HG02840 (cell line): ENCODE data around the gene MOB3A.

Experiments used
- ATAC-seq: cut with Tn5 transposase; IDR thresholded peaks from one replicate; pipeline ENCODE4 v1.9.1; 2021; ENCODE audit warnings: mild to moderate bottlenecking, moderate library complexity, moderate number of reproducible peaks; ENCODE audit not compliant: unreplicated experiment, low FRiP score

Gene MOB3A

GRCh38 chr19:2126879-2127518 is 30.9 kb upstream of the MOB3A start:
- no peak for ATAC-seq

- no peak for ATAC-seq
These were observed 27.7 kb upstream of the MOB3A start for GRCh38 chr19:2123682-2124387.

DNA sequence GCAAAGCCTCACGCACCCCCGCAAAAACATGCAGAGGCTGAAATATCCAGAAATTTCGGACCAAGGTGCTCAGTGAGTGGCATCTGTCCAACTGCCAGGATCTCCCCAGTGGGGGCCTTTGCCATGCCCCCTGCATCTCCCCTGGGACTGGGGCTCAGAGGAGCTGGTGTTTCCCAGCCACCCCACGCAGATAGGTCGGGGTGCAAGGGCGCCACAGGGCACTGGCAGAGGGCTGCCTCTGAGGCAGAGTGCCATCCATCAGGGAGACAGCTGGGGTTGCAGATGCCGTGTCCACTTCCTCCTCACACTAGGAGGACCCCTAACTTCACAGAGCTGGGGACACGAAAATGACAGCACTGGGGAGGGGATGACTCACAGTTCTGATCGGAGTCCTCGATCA is 26.9 kb upstream of the MOB3A start:
- ATAC-seq: no peak

DNA sequence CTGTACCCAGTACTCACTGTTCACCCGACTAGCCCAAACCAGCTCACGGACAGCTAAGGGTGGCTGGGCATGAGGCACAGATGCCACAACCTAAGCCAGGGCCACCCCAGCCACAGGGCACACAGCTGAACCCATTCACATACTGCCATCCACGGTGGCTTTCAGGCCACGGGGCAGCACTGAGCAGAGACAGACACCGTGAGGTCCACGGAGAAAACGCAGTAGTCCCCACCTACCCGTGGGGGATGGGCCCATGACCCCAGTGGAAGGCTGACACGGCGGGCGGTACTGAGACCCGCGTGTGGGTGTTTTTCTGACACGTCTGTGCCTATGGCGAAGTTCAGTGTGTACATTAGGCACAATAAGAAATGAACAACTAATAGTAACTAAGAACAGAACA is 26.1 kb upstream of the MOB3A start:
- ATAC-seq: no peak

- ATAC-seq: no peak
These were observed 25.4 kb upstream of the MOB3A start for GRCh38 chr19:2121416-2122051.

GRCh38 chr19:2120821-2121220 is 24.7 kb upstream of the MOB3A start:
- no peak for ATAC-seq

- no peak for ATAC-seq
These were observed 24.0 kb upstream of the MOB3A start for GRCh38 chr19:2119921-2120785.

DNA sequence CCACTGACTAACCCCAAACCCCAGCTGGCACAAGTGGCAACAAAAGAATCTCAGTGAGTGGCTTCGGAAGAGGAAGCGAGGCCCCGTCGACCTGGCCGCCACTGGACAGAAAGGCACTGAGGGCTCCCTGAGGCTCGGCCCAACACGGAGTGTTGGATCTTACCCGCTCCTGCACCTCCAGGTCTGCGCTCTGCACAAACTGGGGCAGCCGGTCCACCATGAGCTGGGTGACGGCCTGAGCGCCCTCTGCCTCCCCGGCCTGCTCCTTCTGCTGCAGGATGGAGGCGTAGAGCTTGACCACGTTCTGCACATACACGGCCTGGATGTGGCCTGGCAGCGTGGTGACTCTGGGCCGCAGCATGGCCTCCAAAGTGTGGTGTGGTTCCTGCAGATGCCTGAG is 22.3 kb upstream of the MOB3A start:
- ATAC-seq: no peak

DNA sequence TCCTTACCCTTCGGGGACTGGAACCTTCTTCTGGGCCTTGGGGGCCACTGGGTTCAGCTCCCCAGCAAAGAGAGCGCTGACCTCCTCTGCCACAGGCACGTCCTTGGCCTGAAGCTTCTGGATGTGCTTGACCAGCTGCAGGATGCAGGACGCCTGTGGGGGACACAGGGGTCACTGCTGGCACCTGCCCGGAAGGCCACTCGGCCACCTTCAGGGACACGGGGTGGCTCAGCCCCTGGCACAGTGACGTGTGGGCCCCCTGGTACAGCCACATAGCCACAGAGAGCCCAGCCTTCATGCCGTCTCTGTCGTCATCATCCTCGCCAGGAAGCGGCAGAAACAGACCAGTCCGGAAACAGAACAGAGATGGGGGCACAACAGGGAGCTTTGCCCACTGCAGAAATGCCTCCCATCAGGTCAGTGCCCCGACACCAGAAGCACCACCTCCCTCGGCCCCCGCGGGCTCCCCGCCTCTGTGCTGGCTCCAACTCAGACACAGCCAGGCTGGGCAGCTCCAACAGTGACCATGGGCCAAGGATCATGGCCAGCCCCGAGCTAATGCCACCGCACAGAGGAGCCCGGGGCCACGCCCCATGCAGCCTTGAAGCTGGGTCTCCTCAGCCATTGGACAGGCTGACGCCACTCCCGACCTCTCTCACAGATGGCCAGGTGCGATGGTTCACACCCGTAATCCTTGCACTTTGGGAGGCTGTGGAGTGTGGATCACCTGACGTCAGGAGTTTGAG is 21.3 kb upstream of the MOB3A start:
- no peak for ATAC-seq

GRCh38 chr19:2116507-2116906 is 20.4 kb upstream of the MOB3A start:
- ATAC-seq: no peak

- ATAC-seq: no peak
These were observed 19.8 kb upstream of the MOB3A start for GRCh38 chr19:2115911-2116426.

- no peak for ATAC-seq
These were observed 19.2 kb upstream of the MOB3A start for GRCh38 chr19:2115324-2115723.

GRCh38 chr19:2114821-2115220 is 18.7 kb upstream of the MOB3A start:
- ATAC-seq: no peak

GRCh38 chr19:2114218-2114617 is 18.1 kb upstream of the MOB3A start:
- ATAC-seq: no peak

- ATAC-seq: no peak
These were observed 17.5 kb upstream of the MOB3A start for GRCh38 chr19:2113439-2114211.

- ATAC-seq: no peak
These were observed 16.6 kb upstream of the MOB3A start for GRCh38 chr19:2112516-2113320.

GRCh38 chr19:2111886-2112285 is 15.8 kb upstream of the MOB3A start:
- no peak for ATAC-seq

- no peak for ATAC-seq
These were observed 15.3 kb upstream of the MOB3A start for GRCh38 chr19:2111425-2111824.
